SH-SY5Y (cell line): ENCODE results near the gene SNN.

Source experiments
- GATA2 ChIP-seq: IDR thresholded peaks from 2 replicates; pipeline ENCODE4 v1.6.1; 2011; ENCODE audit warnings: mild to moderate bottlenecking, low read depth, low read length
- GATA3 ChIP-seq: IDR thresholded peaks from 2 replicates; pipeline ENCODE4 v1.6.1; 2011; ENCODE audit warnings: low read depth, mild to moderate bottlenecking, low read length, moderate library complexity

SNN gene

DNA sequence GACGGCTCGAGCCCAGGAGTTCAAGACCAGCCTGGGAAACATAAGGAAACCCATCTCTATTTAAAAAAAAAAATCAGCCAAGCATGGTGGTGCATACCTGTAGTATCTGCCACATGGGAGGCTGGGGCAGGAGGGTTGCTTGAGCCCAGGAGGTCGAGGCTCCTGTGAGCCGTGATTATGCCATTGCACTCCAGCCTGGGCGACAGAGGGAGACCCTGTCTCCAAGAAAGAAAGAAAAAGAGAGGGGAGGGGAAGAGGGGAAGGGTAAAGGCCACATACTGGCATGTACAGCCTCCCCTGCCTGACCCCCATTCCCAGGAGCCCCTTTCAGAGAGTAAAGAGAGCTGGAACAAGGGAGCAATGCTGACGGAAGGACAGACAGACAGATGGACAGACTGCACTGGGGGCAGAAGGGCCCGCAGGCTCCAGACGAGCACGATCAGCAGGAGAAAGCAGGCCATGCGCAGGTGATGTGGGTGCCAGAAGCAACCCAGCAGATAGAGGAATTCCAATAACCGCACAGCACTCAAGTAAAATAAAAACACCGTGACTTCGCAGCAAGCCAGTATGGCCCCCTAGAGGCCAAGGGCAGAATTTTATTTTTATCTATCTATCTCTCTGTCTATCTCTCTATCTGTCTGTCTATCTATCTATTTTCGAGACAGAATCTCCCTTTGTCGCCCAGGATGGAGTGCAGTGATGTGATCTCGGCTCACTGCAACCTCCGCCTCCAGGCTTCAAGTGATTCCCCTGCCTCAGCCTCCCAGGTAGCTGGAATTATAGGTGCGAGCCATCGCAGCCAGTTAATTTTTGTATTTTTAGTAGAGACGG, 27.1 kb upstream of the SNN start:
- peak; percentile 71; the same call in 1 of the 2 replicates for TF ChIP-seq GATA3
- TF ChIP-seq GATA2, result peak; percentile 82

DNA sequence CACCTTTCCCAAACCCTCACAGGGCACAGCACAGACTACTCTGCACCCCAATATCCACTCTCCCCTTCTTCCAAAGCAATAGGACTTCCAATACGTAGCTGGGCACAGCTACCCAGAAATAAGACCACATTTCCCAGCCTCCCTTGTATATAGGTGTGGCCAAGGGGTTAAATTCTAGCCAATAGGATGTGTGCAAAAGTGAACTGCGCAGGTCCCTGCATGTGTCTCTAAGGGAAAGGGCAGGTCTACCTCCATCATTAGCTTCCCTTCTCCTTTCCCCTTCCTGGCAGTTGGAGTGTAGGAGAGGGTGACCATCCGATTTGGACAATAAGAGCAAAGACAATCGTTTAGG, 25.5 kb upstream of the SNN start:
- no peak for TF ChIP-seq GATA3

DNA sequence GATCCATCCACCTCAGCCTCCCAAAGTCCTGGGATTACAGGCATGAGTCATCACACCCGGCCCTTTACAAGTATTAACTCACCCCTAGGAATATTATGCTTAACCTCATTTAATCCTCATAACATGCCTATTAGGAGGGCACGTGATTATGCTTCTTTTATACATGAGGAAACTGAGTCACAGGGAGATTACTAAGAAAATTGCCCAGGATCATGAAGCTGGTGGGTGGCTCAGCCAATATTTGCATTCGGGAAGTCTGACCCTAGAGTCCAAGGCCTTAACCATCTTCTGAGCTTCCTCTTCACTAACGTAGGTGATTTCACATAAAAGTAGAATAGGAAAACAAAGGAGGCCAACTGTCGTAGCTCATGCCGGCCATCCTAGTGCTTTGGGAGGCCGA, 19.0 kb upstream of the SNN start:
- no peak for TF ChIP-seq GATA3
- TF ChIP-seq GATA2, result no peak

DNA sequence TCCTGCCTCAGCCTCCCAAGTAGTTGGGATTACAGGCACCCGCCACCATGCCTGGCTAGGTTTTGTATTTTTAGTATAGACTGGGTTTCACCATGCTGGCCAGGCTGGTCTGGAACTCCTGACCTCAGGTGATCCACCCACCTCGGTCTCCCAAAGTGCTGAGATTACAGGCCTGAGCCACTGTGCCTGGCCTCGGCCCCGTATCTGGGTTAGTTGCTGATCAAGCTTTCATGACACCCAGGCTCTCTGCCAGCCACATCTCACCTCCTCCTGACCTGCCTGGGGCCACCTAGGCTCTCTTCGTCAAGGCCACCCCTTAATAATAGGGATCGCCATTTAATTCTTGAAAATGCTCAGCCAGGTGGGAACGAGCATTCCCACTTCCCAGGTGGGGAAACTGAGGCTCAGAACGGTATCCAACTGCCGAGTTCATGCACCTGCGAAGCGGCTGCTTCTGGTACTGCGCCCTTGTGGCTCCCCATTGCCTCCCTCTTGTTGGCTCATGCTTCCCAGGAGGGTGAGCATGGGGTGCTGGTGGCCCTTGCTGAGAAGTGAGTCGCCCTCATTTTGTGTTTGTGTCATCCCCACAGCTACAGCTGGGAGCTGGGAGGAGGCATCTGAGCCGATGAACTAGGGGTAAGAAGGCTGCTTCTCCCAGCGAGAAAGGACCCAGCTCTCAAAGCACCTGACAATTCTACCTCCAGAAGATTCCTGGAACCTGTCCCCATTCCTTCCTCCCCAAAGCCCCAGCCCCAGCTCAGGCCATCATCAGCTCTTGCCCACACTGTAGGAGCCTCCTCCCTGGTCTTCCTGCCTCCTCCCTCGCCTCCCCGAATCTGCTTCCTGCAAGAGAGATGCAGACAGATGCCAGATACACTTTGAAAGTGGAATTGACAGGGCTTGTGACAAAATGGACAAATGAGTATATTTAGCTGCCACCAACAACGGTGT, 17.3 kb upstream of the SNN start:
- TF ChIP-seq GATA2, result no peak
- TF ChIP-seq GATA3, result no peak

GRCh38 chr16:11651796-11652195, 16.5 kb upstream of the SNN start:
- TF ChIP-seq GATA3 (no peak), GATA2 (no peak)

DNA sequence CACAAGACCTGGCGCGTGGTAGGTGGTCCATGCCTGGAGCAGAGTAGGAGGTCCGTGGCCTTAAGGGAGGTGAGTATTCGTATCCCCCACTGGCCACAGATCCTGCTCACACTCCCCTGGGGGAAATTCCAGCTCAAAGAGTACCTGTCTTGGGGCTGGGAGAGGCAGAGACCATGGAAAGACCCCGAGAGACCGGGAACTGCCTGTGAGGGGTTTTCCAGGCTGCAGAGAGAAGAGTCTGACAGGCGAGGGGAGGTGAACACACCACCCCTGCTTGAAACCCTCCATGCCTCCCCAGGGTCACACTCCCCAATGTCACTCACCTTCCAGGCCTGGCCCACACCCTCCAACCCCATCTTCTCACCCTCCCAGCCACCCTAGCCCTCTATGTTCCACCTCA, 12.6 kb upstream of the SNN start:
- TF ChIP-seq GATA3 (no peak), GATA2 (no peak)

- TF ChIP-seq GATA3 (no peak), GATA2 (no peak)
Observed at GRCh38 chr16:11657556-11657955, 10.7 kb upstream of the SNN start.

DNA sequence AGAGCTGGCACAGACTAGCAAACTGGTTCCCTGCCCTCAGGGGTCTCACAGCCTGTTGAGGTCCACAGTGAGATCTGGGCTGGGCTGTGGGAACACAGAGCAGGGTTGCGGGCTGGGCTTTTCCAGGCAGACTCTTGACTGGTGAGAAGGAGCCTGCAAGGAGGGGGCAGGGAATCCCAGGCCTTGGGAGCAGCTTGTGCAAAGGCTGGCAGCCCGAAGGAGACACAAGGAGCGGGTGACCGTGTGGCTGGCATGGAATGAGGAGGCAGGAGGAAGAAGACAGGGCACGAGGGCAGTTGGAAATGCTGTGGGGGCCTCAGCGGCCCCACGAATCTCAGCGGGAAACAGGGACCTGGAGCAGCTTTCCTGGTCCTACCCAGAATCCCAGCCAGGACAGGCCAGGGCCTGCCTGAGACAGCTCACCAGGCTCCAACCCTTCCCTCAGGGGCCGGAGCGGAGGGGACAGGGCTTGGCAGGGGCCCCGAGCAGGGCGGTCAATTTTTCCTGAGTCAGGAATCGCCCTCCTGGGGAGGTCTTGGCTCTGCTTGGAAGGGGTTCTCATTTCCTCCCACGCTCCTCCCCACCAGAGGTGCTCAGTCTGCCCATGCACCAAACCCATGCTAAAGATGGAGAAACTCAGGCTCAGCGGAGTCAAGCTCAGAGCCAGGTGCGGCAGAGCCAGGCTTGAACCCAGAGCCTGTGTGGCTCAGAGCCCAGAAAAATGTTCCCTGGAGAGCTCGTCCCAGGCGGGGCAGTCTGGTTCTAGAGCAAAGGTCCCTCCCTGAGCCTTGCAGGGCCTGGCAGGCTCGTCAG, 9.2 kb upstream of the SNN start:
- TF ChIP-seq GATA2 (no peak), GATA3 (no peak)

DNA sequence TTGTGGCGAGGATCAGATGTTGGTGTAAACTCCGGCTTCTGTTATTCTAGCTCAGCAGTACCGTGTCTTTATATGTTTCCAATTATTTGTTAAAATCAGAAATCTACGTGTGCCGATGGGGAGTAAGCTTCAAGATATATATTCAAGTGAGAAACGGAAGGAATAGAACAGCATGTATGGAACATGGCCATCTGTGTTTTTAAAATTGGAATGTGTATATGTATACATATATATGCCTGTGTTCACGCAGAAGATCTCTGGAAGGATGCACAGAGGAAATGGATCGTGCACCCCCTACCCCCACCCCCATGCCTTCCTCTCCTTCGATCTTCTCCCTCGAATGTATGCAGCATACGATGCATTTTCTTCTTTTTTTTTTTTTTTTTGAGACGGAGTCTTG, 7.7 kb upstream of the SNN start:
- no peak for TF ChIP-seq GATA2
- TF ChIP-seq GATA3, result no peak

DNA sequence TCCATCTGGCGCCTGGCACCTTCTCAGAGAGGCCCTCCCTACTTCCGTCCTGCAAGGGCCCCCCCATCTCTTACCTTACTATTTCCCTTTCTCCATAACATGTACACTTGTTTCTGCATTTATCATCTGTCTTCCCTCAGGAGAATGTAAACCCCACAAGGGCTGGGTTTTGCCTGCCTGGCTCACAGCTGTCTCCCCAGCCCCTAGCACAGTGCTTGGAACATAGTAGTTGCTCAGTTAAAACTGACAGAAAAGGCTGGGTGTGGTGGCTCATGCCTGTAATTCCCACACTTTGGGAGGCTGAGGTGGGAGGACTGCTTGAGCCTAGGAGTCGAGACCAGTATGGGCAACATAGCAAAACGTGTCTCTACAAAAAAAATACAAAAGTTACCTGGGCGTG, 5.7 kb upstream of the SNN start:
- TF ChIP-seq GATA3 (no peak), GATA2 (no peak)

- TF ChIP-seq GATA3 (no peak), GATA2 (no peak)
Observed at GRCh38 chr16:11665071-11665491, 3.2 kb upstream of the SNN start.

DNA sequence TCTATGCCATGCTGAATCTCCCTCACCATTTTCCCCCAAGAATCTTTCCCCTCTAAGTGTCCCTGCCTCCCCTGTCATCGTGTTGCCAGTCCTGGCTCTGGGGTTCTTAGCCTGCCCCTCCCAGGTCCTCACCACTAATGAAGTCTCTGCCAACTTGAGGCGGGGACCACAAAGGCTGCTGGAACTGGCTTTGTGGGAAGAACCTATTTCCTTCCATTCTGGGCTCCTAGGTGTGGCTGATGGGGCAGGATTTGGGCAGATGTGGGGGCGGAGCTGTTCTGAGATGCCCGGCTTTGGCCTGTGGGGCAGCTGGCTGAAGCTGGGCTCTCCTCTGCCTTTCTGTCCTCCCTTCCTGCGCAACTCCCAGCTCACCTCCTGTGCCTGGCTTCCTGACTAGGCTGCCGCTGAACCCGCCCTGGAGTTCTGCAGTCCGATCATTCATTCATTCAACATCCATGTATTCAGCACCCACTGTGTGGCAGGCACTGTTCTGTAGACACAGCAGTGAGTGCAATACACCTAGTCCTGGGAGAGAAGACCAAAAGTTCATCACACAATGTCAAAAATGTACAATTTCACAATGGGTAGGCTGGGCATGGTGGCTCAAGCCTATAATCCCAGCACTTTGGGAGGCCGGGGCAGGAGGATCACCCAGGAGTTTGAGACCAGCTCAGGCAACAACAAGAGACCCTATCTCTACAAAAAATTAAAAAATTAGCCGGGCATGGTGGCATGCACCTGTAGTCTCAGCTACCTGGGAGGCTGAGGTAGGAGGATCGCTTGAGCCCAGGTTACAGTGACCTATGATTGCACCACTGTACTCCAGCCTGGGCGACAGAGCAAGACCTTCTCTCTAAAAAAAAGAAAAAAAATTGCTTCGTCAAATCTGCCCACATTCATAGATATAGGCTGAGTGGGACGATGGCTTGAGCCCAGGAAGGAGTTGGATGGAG, 1.9 kb upstream of the SNN start:
- TF ChIP-seq GATA2 (no peak), GATA3 (no peak)

DNA sequence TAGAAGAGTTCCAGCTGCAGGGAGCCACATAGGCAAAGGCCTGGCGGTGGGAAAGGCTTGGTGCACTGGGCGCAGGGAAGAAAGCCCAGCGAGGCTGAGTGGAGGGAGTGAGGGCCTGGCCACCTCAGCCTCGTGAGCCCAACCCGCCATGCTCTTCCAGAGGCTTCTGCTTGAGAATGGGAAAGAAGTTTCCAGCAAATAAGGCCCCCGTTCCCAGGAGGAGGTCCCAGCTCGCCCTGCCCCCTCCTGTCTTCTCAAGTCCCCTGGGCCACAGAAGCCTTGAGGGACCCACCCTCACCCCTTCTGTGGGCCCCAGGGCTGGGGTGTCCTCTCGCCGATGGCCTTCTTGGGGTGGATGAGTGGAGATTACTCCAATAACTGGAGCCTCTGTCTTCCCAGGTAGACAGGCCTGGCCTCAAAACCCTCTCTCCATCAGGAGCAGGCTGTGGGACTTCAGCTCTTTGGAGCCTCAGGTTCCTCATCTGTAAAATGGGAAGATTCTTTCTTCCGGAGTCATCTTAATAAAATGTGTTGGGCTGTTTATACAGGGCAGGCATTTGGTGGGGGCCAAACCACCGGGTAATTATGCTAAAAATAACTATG, 933 bp upstream of the SNN start:
- TF ChIP-seq GATA2 (no peak), GATA3 (no peak)
